Stimulated activated CD4-positive, alpha-beta T cell treated with anti-CD3 and anti-CD28 coated beads, Interleukin-4, amount 100 ng/mL, for 48 hours (primary cell): ENCODE results near the gene HLA-DMB.

Experiments
- DNase-seq, 2 donors: peaks; one replicate each; pipeline ENCODE4 v3.0.0-alpha.2; 2020; ENCODE audit warnings: low read depth in 2 of 2

HLA-DMB gene

GRCh38 chr6:32971581-32972352, 30.9 kb upstream of the HLA-DMB start:
- DNase-seq, result peak; percentile 98 to 99

- no peak for DNase-seq
Observed at GRCh38 chr6:32971242-32971580, 30.4 kb upstream of the HLA-DMB start.

- DNase-seq, result peak; percentile 78 to 87
Observed at GRCh38 chr6:32970413-32971241, 29.8 kb upstream of the HLA-DMB start.

GRCh38 chr6:32969685-32970412, 29.0 kb upstream of the HLA-DMB start:
- DNase-seq, result peak; percentile 63 to 72

- peak; percentile 60 to 75 for DNase-seq
Observed at GRCh38 chr6:32968867-32969684, 28.2 kb upstream of the HLA-DMB start.

GRCh38 chr6:32968093-32968866, 27.5 kb upstream of the HLA-DMB start, which contains the start of gene BRD2:
Gene BRD2 (plus strand): TSS chr6:32968594. CDS start chr6:32972899, 4,305 bp downstream.
- peak; percentile 89 to 95 for DNase-seq

- no peak for DNase-seq
Observed at GRCh38 chr6:32967151-32968091, 26.6 kb upstream of the HLA-DMB start.

GRCh38 chr6:32964776-32965175, 23.9 kb upstream of the HLA-DMB start:
- DNase-seq, result no peak

GRCh38 chr6:32963866-32964265, 23.0 kb upstream of the HLA-DMB start:
- no peak for DNase-seq

- no peak for DNase-seq
Observed at GRCh38 chr6:32962213-32962826, 21.5 kb upstream of the HLA-DMB start.

- DNase-seq, result no peak
Observed at GRCh38 chr6:32960563-32960962, 19.7 kb upstream of the HLA-DMB start.

GRCh38 chr6:32956176-32956575, 15.3 kb upstream of the HLA-DMB start:
- DNase-seq, result no peak

- no peak for DNase-seq
Observed at GRCh38 chr6:32954986-32955802, 14.4 kb upstream of the HLA-DMB start.

- no peak for DNase-seq
Observed at GRCh38 chr6:32954267-32954666, 13.4 kb upstream of the HLA-DMB start.

- no peak for DNase-seq
Observed at GRCh38 chr6:32953775-32954174, 12.9 kb upstream of the HLA-DMB start.

GRCh38 chr6:32952817-32953739, 12.2 kb upstream of the HLA-DMB start, which contains the start of gene HLA-DMA:
Gene HLA-DMA (minus strand): TSS chr6:32953097. CDS start chr6:32953036, 61 bp downstream.
- DNase-seq, result peak; percentile 52 to 58

- no peak for DNase-seq
Observed at GRCh38 chr6:32950449-32950848, 9.6 kb upstream of the HLA-DMB start.
